ENCODE measurements around the gene ODAD4.
A peak's percentile ranks its signal among the peaks of the same experiment; 100 is the strongest.

Gene ODAD4

DNA sequence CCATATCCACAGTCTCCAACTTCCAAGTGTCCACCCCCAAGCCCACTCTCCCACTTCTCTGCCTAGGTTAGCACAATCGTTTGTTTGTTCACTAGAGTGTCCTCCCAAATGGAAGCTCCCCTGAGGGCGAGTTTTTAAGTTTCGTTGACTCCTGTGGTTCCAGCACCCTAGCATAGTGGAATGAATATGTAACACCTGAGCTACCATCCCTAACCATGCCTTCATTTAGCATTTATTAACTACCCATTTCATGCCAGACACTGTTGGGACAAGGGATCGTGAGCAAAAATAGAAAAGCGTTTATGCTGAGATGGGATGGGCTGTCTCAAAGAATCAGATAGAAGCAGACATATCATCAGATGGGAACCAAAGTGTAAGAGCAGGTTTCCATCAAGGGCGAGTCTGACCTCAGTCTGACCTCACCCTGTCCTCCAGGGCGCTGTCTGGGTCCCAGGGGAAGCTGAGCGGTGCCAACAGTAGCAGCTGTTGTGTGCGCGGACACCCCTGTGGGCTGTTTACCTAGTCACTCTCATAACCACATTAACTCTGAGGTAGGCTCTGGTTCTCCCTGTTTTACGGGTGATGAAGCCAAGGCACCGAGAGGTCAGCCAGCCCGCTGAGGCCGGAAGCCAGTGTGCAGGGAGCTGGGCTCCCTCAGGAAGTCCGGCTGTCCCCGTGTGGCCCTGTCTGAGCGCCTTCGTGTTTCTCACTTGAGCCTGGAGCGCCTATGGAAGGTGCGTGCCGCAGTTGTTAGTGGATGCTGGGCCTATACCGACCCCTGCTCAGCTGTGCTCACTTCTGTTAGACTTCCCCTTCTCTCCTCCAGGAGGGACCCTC is 42.4 kb downstream of the ODAD4 start:
- no peak overlapping the region for H2BK120ac ChIP-seq (ENCODE audit: low read depth, low read length)
- no peak overlapping the region for H3K4me2 ChIP-seq (ENCODE audit: low read length, poor library complexity, severe bottlenecking)
- no peak overlapping the region for H3K27ac ChIP-seq (ENCODE audit: low read length, poor library complexity, severe bottlenecking)
- H2BK15ac ChIP-seq (ENCODE audit: low read depth, poor library complexity, severe bottlenecking): no peak overlapping the region
- H3K36me3 ChIP-seq (ENCODE audit: control insufficient read depth in 1 of 2, insufficient read depth in 2 of 2, low read depth in 1 of 2, low read length in 2 of 2): peaks cover 81 to 89% of the 10 kb centered on the region in 2 experiments
- H4K91ac ChIP-seq (ENCODE audit: low read length): no peak overlapping the region
- peak overlapping the region; percentile 11 for H3K9ac ChIP-seq (ENCODE audit: low read length)
- H3K18ac ChIP-seq (ENCODE audit: low read depth in 1 of 2, low read length in 2 of 2): no peak overlapping the region
- H2BK5ac ChIP-seq (ENCODE audit: low read depth, low read length, poor library complexity, severe bottlenecking): no peak overlapping the region
- H2AFZ ChIP-seq (ENCODE audit: low read depth, low read length): no peak overlapping the region
- no peaks in the 10 kb centered on the region for H3K27me3 ChIP-seq (ENCODE audit: control insufficient read depth in 1 of 2, insufficient read depth in 1 of 2, low read length in 2 of 2)
- H3K4me1 ChIP-seq (ENCODE audit: control insufficient read depth, insufficient read depth, low read depth, low read length): peaks cover 19% of the 10 kb centered on the region
- H3K9me3 ChIP-seq (ENCODE audit: control insufficient read depth, low read length): no peaks in the 10 kb centered on the region
- no peak overlapping the region for H2BK12ac ChIP-seq (ENCODE audit: low read length in 2 of 2)
- H3K23ac ChIP-seq (ENCODE audit: low read length in 2 of 2): no peak overlapping the region
- WGBS: 96% methylated on average over 22 of the region's 22 CpGs
- H3K14ac ChIP-seq (ENCODE audit: low read length in 2 of 2): no peak overlapping the region
- H4K8ac ChIP-seq (ENCODE audit: low read length): no peak overlapping the region
- H3K79me1 ChIP-seq (replicated peaks; ENCODE audit: low read length, poor library complexity, severe bottlenecking): peaks cover 19% of the 10 kb centered on the region
- no peak overlapping the region for H3K4ac ChIP-seq (ENCODE audit: low read depth in 1 of 2, low read length in 2 of 2)
- H2AK5ac ChIP-seq (ENCODE audit: low read length, severe bottlenecking): no peak overlapping the region
- H3K4me3 ChIP-seq (ENCODE audit: insufficient read depth in 1 of 2, low read depth in 1 of 2, low read length in 2 of 2): no peak overlapping the region
- no peak for DNase-seq

DNA sequence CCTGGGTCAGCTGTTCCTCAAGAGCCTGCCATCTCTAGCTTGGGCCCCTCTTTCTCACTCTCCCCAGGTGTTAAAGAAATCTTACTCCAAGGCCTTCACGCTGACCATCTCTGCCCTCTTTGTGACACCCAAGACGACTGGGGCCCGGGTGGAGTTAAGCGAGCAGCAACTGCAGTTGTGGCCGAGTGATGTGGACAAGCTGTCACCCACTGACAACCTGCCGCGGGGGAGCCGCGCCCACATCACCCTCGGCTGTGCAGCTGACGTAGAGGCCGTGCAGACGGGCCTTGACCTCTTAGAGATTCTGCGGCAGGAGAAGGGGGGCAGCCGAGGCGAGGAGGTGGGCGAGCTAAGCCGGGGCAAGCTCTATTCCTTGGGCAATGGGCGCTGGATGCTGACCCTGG is 43.0 kb downstream of the ODAD4 start:
- H3K9me3 ChIP-seq (ENCODE audit: control insufficient read depth, low read length): no peaks in the 10 kb centered on the region
- H2BK5ac ChIP-seq (ENCODE audit: low read depth, low read length, poor library complexity, severe bottlenecking): no peak overlapping the region
- H3K4ac ChIP-seq (ENCODE audit: low read depth in 1 of 2, low read length in 2 of 2): no peak overlapping the region
- no peak overlapping the region for H3K4me2 ChIP-seq (ENCODE audit: low read length, poor library complexity, severe bottlenecking)
- peaks cover 13% of the 10 kb centered on the region for H3K4me1 ChIP-seq (ENCODE audit: control insufficient read depth, insufficient read depth, low read depth, low read length)
- H3K14ac ChIP-seq (ENCODE audit: low read length in 2 of 2): no peak overlapping the region
- H3K23ac ChIP-seq (ENCODE audit: low read length in 2 of 2): no peak overlapping the region
- H3K27me3 ChIP-seq (ENCODE audit: control insufficient read depth in 1 of 2, insufficient read depth in 1 of 2, low read length in 2 of 2): no peaks in the 10 kb centered on the region
- H4K91ac ChIP-seq (ENCODE audit: low read length): no peak overlapping the region
- no peak overlapping the region for H4K8ac ChIP-seq (ENCODE audit: low read length)
- H2AFZ ChIP-seq (ENCODE audit: low read depth, low read length): no peak overlapping the region
- DNase-seq: no peak
- H3K9ac ChIP-seq (ENCODE audit: low read length): peak overlapping the region; percentile 11
- H3K36me3 ChIP-seq (ENCODE audit: control insufficient read depth in 1 of 2, insufficient read depth in 2 of 2, low read depth in 1 of 2, low read length in 2 of 2): peaks cover 81 to 89% of the 10 kb centered on the region in 2 experiments
- H3K18ac ChIP-seq (ENCODE audit: low read depth in 1 of 2, low read length in 2 of 2): no peak overlapping the region
- H2AK5ac ChIP-seq (ENCODE audit: low read length, severe bottlenecking): no peak overlapping the region
- WGBS: 94% methylated on average over 19 of the region's 19 CpGs
- no peak overlapping the region for H2BK12ac ChIP-seq (ENCODE audit: low read length in 2 of 2)
- no peak overlapping the region for H2BK120ac ChIP-seq (ENCODE audit: low read depth, low read length)
- no peak overlapping the region for H2BK15ac ChIP-seq (ENCODE audit: low read depth, poor library complexity, severe bottlenecking)
- peaks cover 21% of the 10 kb centered on the region for H3K79me1 ChIP-seq (replicated peaks; ENCODE audit: low read length, poor library complexity, severe bottlenecking)
- no peak overlapping the region for H3K4me3 ChIP-seq (ENCODE audit: insufficient read depth in 1 of 2, low read depth in 1 of 2, low read length in 2 of 2)
- H3K27ac ChIP-seq (ENCODE audit: low read length, poor library complexity, severe bottlenecking): no peak overlapping the region

DNA sequence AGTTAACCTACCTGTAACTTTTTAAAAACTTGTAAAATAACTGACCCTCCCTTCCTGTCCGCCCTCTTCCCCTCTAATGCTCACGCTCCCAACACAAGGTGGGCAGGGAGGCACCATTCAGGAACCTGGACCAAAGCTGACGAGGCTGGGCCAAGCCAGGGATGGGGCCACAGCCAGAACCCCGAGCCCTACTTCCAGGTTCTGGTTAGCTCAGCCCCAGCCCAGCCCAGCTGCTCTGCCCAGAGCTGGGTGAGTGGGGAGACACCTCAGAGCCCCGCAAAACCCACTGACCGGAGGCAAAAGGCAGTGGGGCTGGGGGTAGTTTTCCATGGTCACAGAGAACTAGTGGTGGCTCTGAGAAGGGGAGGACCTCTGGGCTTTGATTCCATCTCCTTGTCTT is 43.6 kb downstream of the ODAD4 start:
- H3K23ac ChIP-seq (ENCODE audit: low read length in 2 of 2): no peak overlapping the region
- peaks cover 12% of the 10 kb centered on the region for H3K4me1 ChIP-seq (ENCODE audit: control insufficient read depth, insufficient read depth, low read depth, low read length)
- H2BK15ac ChIP-seq (ENCODE audit: low read depth, poor library complexity, severe bottlenecking): no peak overlapping the region
- H3K36me3 ChIP-seq (ENCODE audit: control insufficient read depth in 1 of 2, insufficient read depth in 2 of 2, low read depth in 1 of 2, low read length in 2 of 2): peaks cover 79 to 88% of the 10 kb centered on the region in 2 experiments
- WGBS: 95% methylated on average over 6 of the region's 6 CpGs
- H2AK5ac ChIP-seq (ENCODE audit: low read length, severe bottlenecking): no peak overlapping the region
- H4K8ac ChIP-seq (ENCODE audit: low read length): no peak overlapping the region
- H3K4me3 ChIP-seq (ENCODE audit: insufficient read depth in 1 of 2, low read depth in 1 of 2, low read length in 2 of 2): no peak overlapping the region
- H3K4ac ChIP-seq (ENCODE audit: low read depth in 1 of 2, low read length in 2 of 2): no peak overlapping the region
- H3K9ac ChIP-seq (ENCODE audit: low read length): no peak overlapping the region
- no peak overlapping the region for H3K18ac ChIP-seq (ENCODE audit: low read depth in 1 of 2, low read length in 2 of 2)
- no peak overlapping the region for H3K4me2 ChIP-seq (ENCODE audit: low read length, poor library complexity, severe bottlenecking)
- no peak for DNase-seq
- no peak overlapping the region for H3K27ac ChIP-seq (ENCODE audit: low read length, poor library complexity, severe bottlenecking)
- no peak overlapping the region for H2BK5ac ChIP-seq (ENCODE audit: low read depth, low read length, poor library complexity, severe bottlenecking)
- H3K14ac ChIP-seq (ENCODE audit: low read length in 2 of 2): no peak overlapping the region
- no peak overlapping the region for H2BK120ac ChIP-seq (ENCODE audit: low read depth, low read length)
- no peaks in the 10 kb centered on the region for H3K27me3 ChIP-seq (ENCODE audit: control insufficient read depth in 1 of 2, insufficient read depth in 1 of 2, low read length in 2 of 2)
- no peak overlapping the region for H2BK12ac ChIP-seq (ENCODE audit: low read length in 2 of 2)
- no peak overlapping the region for H4K91ac ChIP-seq (ENCODE audit: low read length)
- no peak overlapping the region for H2AFZ ChIP-seq (ENCODE audit: low read depth, low read length)
- H3K79me1 ChIP-seq (replicated peaks; ENCODE audit: low read length, poor library complexity, severe bottlenecking): peaks cover 21% of the 10 kb centered on the region
- H3K9me3 ChIP-seq (ENCODE audit: control insufficient read depth, low read length): no peaks in the 10 kb centered on the region

DNA sequence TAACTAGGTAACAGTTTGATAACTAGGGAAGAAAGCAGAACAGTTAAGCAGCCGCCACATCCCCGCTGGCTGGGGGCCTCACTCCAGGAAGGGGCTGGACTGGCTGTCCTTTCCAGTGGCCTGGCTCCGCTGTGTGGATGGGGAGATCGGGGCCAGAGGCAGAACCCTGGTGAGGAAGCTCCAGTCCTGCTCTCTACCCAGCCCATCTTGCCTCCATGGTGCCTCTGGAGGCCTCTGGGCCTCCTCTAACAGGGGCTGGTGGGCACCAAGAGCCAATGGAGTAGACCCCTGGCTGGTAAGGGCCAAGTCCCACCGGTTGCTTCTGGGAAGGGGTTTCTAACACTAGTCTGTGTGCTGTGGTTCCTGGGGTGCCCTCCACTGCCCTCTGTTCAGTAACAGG is 44.2 kb downstream of the ODAD4 start:
- H2BK12ac ChIP-seq (ENCODE audit: low read length in 2 of 2): no peak overlapping the region

More for the DNA sequence above, 44.2 kb downstream of the ODAD4 start:
- H3K36me3 ChIP-seq (ENCODE audit: control insufficient read depth in 1 of 2, insufficient read depth in 2 of 2, low read depth in 1 of 2, low read length in 2 of 2): peaks cover 77 to 87% of the 10 kb centered on the region in 2 experiments
- H4K8ac ChIP-seq (ENCODE audit: low read length): no peak overlapping the region
- DNase-seq: no peak
- no peaks in the 10 kb centered on the region for H3K27me3 ChIP-seq (ENCODE audit: control insufficient read depth in 1 of 2, insufficient read depth in 1 of 2, low read length in 2 of 2)
- H2BK15ac ChIP-seq (ENCODE audit: low read depth, poor library complexity, severe bottlenecking): no peak overlapping the region
- no peak overlapping the region for H3K23ac ChIP-seq (ENCODE audit: low read length in 2 of 2)
- H3K4me2 ChIP-seq (ENCODE audit: low read length, poor library complexity, severe bottlenecking): no peak overlapping the region
- no peak overlapping the region for H3K18ac ChIP-seq (ENCODE audit: low read depth in 1 of 2, low read length in 2 of 2)
- no peaks in the 10 kb centered on the region for H3K9me3 ChIP-seq (ENCODE audit: control insufficient read depth, low read length)
- H2AK5ac ChIP-seq (ENCODE audit: low read length, severe bottlenecking): no peak overlapping the region
- no peak overlapping the region for H2BK5ac ChIP-seq (ENCODE audit: low read depth, low read length, poor library complexity, severe bottlenecking)
- peaks cover 21% of the 10 kb centered on the region for H3K79me1 ChIP-seq (replicated peaks; ENCODE audit: low read length, poor library complexity, severe bottlenecking)
- H3K4me1 ChIP-seq (ENCODE audit: control insufficient read depth, insufficient read depth, low read depth, low read length): peaks cover 12% of the 10 kb centered on the region
- no peak overlapping the region for H2AFZ ChIP-seq (ENCODE audit: low read depth, low read length)
- H3K4me3 ChIP-seq (ENCODE audit: insufficient read depth in 1 of 2, low read depth in 1 of 2, low read length in 2 of 2): no peak overlapping the region
- H3K4ac ChIP-seq (ENCODE audit: low read depth in 1 of 2, low read length in 2 of 2): no peak overlapping the region
- 99% methylated on average over 5 of the region's 5 CpGs for WGBS
- H4K91ac ChIP-seq (ENCODE audit: low read length): no peak overlapping the region
- no peak overlapping the region for H2BK120ac ChIP-seq (ENCODE audit: low read depth, low read length)
- H3K14ac ChIP-seq (ENCODE audit: low read length in 2 of 2): no peak overlapping the region
- peak overlapping the region; percentile 1 for H3K9ac ChIP-seq (ENCODE audit: low read length)
- H3K27ac ChIP-seq (ENCODE audit: low read length, poor library complexity, severe bottlenecking): no peak overlapping the region

All from mesenchymal stem cell (in vitro differentiated cells and primary cell).